Endothelial cell of umbilical vein (primary cell): ENCODE data around the gene SBSN. TPM values are rescaled to one million over a fixed set of nuclear protein-coding genes. Genes with fewer than 3 reads are reported as not detected.

ENCODE experiments used
- BruUV-seq: library from RNA; stranded (reverse); fragments of 400-500 nt; replicated peaks from 2 replicates; lab custom pipeline; 2021; lab: Mats Ljungman, UMichigan
- CTCF ChIA-PET: fragments of 300-600, 350-600 bp; sonication (Branson Sonifier 250); formaldehyde crosslinking; loops from one replicate; lab custom pipeline; 2021; ENCODE audit warnings: antibody characterized with exemption, inconsistent platforms; lab: Charles Lee
- POLR2A ChIA-PET: fragments of 300-600, 350-600 bp; sonication (Branson Sonifier 250); formaldehyde crosslinking; loops from one replicate; lab custom pipeline; 2021; ENCODE audit warnings: antibody characterized with exemption, inconsistent platforms; lab: Charles Lee
- DNase-seq: peaks from one replicate; pipeline ENCODE4 v3.0.0-alpha.2; 2011; ENCODE audit warnings: low read depth, low spot score
- FAIRE-seq: peaks from 2 replicates; lab custom pipeline; 2011; peaks lifted over from hg19 to GRCh38; lab: Jason Lieb, UNC
- H2AFZ ChIP-seq: 2 replicates; pipeline ENCODE4 v1.6.0; 2012; ENCODE audit warnings: low read depth, low read length, control low read depth, inconsistent platforms
- H3K27ac ChIP-seq: 2 replicates; pipeline ENCODE4 v1.5.1; 2011; ENCODE audit warnings: low read depth, mild to moderate bottlenecking, control low read depth, low read length, moderate library complexity; ENCODE audit not compliant: insufficient read depth
- H3K27me3 ChIP-seq, 2 experiments: 2 replicates each; pipeline versions ENCODE4 v1.6.0 to v1.6.1; 2011; ENCODE audit warnings: low read length in 2 of 2, mixed read lengths in 1 of 2; ENCODE audit not compliant: control insufficient read depth in 2 of 2, insufficient read depth in 2 of 2
- H3K36me3 ChIP-seq, 2 experiments: 2 replicates in 1 of 2; 3 replicates in 1 of 2; pipeline ENCODE4 v1.5.1; 2011; ENCODE audit warnings: low read length in 2 of 2, mild to moderate bottlenecking in 1 of 2, moderate library complexity in 1 of 2; ENCODE audit not compliant: control insufficient read depth in 2 of 2, insufficient read depth in 2 of 2; ENCODE audit errors: extremely low read depth in 1 of 2
- H3K4me1 ChIP-seq: 3 replicates; pipeline ENCODE4 v1.5.1; 2011; ENCODE audit warnings: mild to moderate bottlenecking, low read length; ENCODE audit not compliant: control insufficient read depth, insufficient read depth; ENCODE audit errors: extremely low read depth
- H3K4me2 ChIP-seq: 2 replicates; pipeline ENCODE4 v1.6.1; 2011; ENCODE audit warnings: low read length, control low read depth, mixed read lengths; ENCODE audit not compliant: insufficient read depth
- H3K4me3 ChIP-seq, 3 experiments: fragments of 200-600 bp in 1 of 3; sonication (generic), shearing (Covaris generic) in 1 of 3; replicated peaks in 1 of 3; 2 replicates each; pipeline ENCODE4 v1.5.1; 2011 to 2016; ENCODE audit warnings: control low read depth in 3 of 3, low read length in 3 of 3, mild to moderate bottlenecking in 2 of 3, inconsistent platforms in 1 of 3, low read depth in 1 of 3, moderate library complexity in 1 of 3; ENCODE audit not compliant: insufficient read depth in 1 of 3
- H3K79me2 ChIP-seq: 2 replicates; pipeline ENCODE4 v1.6.0; 2012; ENCODE audit warnings: low read length, inconsistent platforms; ENCODE audit not compliant: control insufficient read depth, insufficient read depth
- H3K9ac ChIP-seq: replicated peaks from 2 replicates; pipeline ENCODE3; 2011; ENCODE audit warnings: low read length, control low read depth; ENCODE audit not compliant: insufficient read depth; ENCODE audit errors: extremely low read depth
- H3K9me1 ChIP-seq: replicated peaks from 3 replicates; pipeline ENCODE4 v1.6.0; 2011; ENCODE audit warnings: mild to moderate bottlenecking, low read length; ENCODE audit not compliant: control insufficient read depth, insufficient read depth; ENCODE audit errors: extremely low read depth
- H3K9me3 ChIP-seq: replicated peaks from 2 replicates; pipeline ENCODE4 v1.5.1; 2012; ENCODE audit warnings: low read length, inconsistent platforms; ENCODE audit not compliant: control insufficient read depth, insufficient read depth
- H4K20me1 ChIP-seq: replicated peaks from 2 replicates; pipeline ENCODE3; 2011; ENCODE audit warnings: mild to moderate bottlenecking, low read length; ENCODE audit not compliant: control insufficient read depth, insufficient read depth; ENCODE audit errors: extremely low read depth
- EZH2 ChIP-seq: IDR thresholded peaks from 2 replicates; pipeline ENCODE4 v1.6.1; 2012; ENCODE audit warnings: borderline replicate concordance, low read depth, mild to moderate bottlenecking, moderate library complexity, low read length, inconsistent platforms; ENCODE audit not compliant: severe bottlenecking
- FOS ChIP-seq: IDR thresholded peaks from 2 replicates; pipeline ENCODE4 v1.6.1; 2011; ENCODE audit warnings: mild to moderate bottlenecking, low read length, moderate library complexity, borderline replicate concordance; ENCODE audit not compliant: insufficient read depth
- GATA2 ChIP-seq: IDR thresholded peaks from 2 replicates; pipeline ENCODE4 v1.7.0; 2011; ENCODE audit warnings: low read depth, mild to moderate bottlenecking, moderate library complexity, mixed read lengths, low read length; ENCODE audit not compliant: insufficient read length, insufficient read depth
- JUN ChIP-seq: IDR thresholded peaks from 2 replicates; pipeline ENCODE4 v1.6.1; 2011; ENCODE audit warnings: borderline replicate concordance, low read depth; ENCODE audit not compliant: insufficient read length, insufficient read depth
- MYC ChIP-seq: IDR thresholded peaks from one replicate; pipeline ENCODE4 v1.6.1; 2011; ENCODE audit warnings: mild to moderate bottlenecking, low read depth, low read length
- POLR2A ChIP-seq: IDR thresholded peaks from 2 replicates; pipeline ENCODE4 v1.6.1; 2012; ENCODE audit warnings: low read depth, mild to moderate bottlenecking, control low read depth, low read length
- POLR2AphosphoS5 ChIP-seq: IDR thresholded peaks from 2 replicates; pipeline ENCODE4 v1.6.1; 2012; ENCODE audit warnings: low read depth, mild to moderate bottlenecking, control low read depth, low read length, moderate library complexity; ENCODE audit not compliant: insufficient read depth
- dilution Hi-C: fragments of 300-500 bp; cut with MboI; formaldehyde crosslinking; loops from one replicate; pipeline ENCODE4 v1.15.0; 2019; ENCODE audit warnings: low sequenced_read_pairs; ENCODE audit not compliant: extremely low pct_ligation_motif_present
- intact Hi-C: fragments of 100-400 bp; cut with micrococcal nuclease; formaldehyde crosslinking; loops from one replicate; pipeline ENCODE4 v1.10.0; 2022
- polyA plus RNA-seq, 4 experiments: library from polyadenylated mRNA; depleted of rRNA in 3 of 4; stranded (reverse) in 3 of 4; unstranded in 1 of 4; fragments of >200 nt; gene quantifications; 2 replicates each; pipeline versions ENCODE4 v1.2.1 to v1.2.3, GENCODE V29; 2011 to 2012; ENCODE audit warnings: missing spikeins in 1 of 4
- total RNA-seq: library from RNA; stranded (reverse); gene quantifications from 2 replicates; pipeline ENCODE4 v1.2.3, GENCODE V29; 2021
- TF ChIP-seq, protein P1 (sequence below), 2 donors: IDR thresholded peaks; 1 replicate in 1 of 2; 2 replicates in 1 of 2; pipeline ENCODE4 v1.5.1; 2011; ENCODE audit warnings: low read length in 2 of 2, mild to moderate bottlenecking in 2 of 2, moderate library complexity in 2 of 2, control low read depth in 1 of 2, inconsistent platforms in 1 of 2, low read depth in 1 of 2; ENCODE audit not compliant: insufficient read depth in 1 of 2; ENCODE audit errors: extremely low read depth in 1 of 2
- TF ChIP-seq, protein P2 (sequence below): IDR thresholded peaks from 2 replicates; pipeline ENCODE4 v1.6.1; 2011; ENCODE audit not compliant: insufficient read depth, insufficient read length

The SBSN gene
- total and polyA plus RNA-seq, 2 donors (not counting 3 experiments of a cell fraction or from before 2014, with no cell fraction given), result not detected

DNA sequence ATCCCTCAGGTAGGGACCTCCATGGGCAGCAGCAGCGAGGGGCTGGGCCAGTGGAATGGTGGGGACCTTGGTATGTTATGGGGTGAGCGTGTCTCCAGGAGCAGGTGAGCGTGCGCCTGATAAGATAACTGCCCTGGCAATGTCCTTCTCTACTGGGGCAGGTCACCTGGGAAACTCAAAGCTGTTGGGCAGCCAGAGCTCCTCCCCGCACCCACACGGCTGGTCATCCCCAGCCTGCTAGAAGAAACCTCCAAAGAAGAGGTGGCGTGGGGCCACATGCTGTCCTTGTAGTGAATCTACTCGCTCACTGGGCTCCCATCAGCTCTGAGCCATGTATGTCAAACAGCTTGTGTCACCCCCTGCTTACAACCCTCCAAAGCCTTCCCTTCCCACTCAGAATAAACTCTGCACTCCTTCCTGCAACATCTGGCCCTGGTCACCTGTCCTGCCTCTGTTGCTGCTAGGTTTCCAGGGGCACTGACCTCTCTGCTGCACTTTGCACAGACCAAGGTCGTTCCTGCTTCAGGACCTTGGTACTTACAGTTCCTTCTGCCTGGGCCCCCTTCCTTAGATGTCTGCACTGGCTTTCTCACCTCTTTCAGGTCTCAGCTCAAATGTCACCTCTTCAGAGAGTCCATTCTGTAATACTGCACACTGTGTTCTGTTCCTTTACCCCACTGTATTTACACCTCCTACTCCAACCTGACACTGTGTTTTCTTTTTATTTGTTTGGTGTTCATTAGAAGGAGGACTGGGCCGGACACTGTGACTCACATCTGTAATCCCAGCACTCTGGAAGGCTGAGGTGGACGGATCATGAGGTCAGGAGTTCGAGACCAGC lies 37.1 kb upstream of the SBSN start:
- no peak overlapping the region for H3K4me3 ChIP-seq
- H3K27me3 ChIP-seq, result no peaks in the 10 kb centered on the region
- no peaks in the 10 kb centered on the region for H3K9me1 ChIP-seq
- H3K9ac ChIP-seq, result no peak overlapping the region
- no TSS peak for BruUV-seq
- no peaks in the 10 kb centered on the region for H3K36me3 ChIP-seq
- ChIA-PET POLR2A (no interaction called here), CTCF (no interaction called here)
- H2AFZ ChIP-seq, result no peak overlapping the region
- H3K79me2 ChIP-seq, result no peaks in the 10 kb centered on the region
- DNase-seq (no peak), FAIRE-seq (no peak)
- no peaks in the 10 kb centered on the region for H3K9me3 ChIP-seq
- dilution Hi-C loops, result no loop called here
- no peaks in the 10 kb centered on the region for H3K4me1 ChIP-seq
- TF ChIP-seq, protein P1, sequence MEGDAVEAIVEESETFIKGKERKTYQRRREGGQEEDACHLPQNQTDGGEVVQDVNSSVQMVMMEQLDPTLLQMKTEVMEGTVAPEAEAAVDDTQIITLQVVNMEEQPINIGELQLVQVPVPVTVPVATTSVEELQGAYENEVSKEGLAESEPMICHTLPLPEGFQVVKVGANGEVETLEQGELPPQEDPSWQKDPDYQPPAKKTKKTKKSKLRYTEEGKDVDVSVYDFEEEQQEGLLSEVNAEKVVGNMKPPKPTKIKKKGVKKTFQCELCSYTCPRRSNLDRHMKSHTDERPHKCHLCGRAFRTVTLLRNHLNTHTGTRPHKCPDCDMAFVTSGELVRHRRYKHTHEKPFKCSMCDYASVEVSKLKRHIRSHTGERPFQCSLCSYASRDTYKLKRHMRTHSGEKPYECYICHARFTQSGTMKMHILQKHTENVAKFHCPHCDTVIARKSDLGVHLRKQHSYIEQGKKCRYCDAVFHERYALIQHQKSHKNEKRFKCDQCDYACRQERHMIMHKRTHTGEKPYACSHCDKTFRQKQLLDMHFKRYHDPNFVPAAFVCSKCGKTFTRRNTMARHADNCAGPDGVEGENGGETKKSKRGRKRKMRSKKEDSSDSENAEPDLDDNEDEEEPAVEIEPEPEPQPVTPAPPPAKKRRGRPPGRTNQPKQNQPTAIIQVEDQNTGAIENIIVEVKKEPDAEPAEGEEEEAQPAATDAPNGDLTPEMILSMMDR (IDR thresholded peaks at IDR 0.05; ENCODE audit: extremely low read depth in 1 of 2, insufficient read depth in 1 of 2, low read depth in 1 of 2, low read length in 2 of 2), result no peak
- TF ChIP-seq EZH2 (no peak), MYC (no peak), POLR2AphosphoS5 (no peak), FOS (no peak), POLR2A (no peak), GATA2 (no peak), JUN (no peak)
- TF ChIP-seq, protein P2, sequence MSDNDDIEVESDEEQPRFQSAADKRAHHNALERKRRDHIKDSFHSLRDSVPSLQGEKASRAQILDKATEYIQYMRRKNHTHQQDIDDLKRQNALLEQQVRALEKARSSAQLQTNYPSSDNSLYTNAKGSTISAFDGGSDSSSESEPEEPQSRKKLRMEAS, result no peak
- H3K4me2 ChIP-seq, result no peak overlapping the region
- H3K27ac ChIP-seq, result no peak overlapping the region
- H4K20me1 ChIP-seq, result no peaks in the 10 kb centered on the region
- intact Hi-C loops, result no loop called here
